ENCODE data around the gene PSMD12. TPM values are rescaled to one million over a fixed set of nuclear protein-coding genes. Genes with fewer than 3 reads are reported as not detected.

PSMD12 gene
- 38.5 and 116 TPM in 2 replicates for total RNA-seq (2011; cell fraction: chromatin; rRNA removed; ENCODE audit: low replicate concordance)
- 19.7 and 20.5 TPM in 2 replicates for total RNA-seq (2011; cell fraction: nucleolus; rRNA removed)
- 33.6 and 56.9 TPM in 2 replicates for total RNA-seq (2011; cell fraction: nucleoplasm; rRNA removed)
- total RNA-seq (2014; rRNA removed) (36.6 and 46.1 TPM in 2 replicates), total RNA-seq (2014; rRNA removed; fragmentation: Illumina TruSeq; extraction: Trizol) (60.9 and 84.1 TPM in 2 replicates), total RNA-seq (2015; rRNA removed; fragmentation: Illumina TruSeq; extraction: Trizol) (47.3 and 54.8 TPM in 2 replicates), total RNA-seq (2021) (90.0 and 103 TPM in 2 replicates), polyA plus RNA-seq (2011; rRNA removed) (55.0 and 87.9 TPM in 2 replicates), polyA plus RNA-seq (2014; fragmentation: Illumina TruSeq; extraction: Trizol) (136 and 150 TPM in 2 replicates), polyA plus RNA-seq (2014; fragmentation: Nextera tagmentation; extraction: Ambion mirVana) (10 to 100 TPM; 39.5 to 65.5 TPM), polyA plus RNA-seq (2014; rRNA removed) (86.9 and 108 TPM in 2 replicates), polyA minus RNA-seq (2011; rRNA and poly(A)+ RNA removed) (75.8 and 76.9 TPM in 2 replicates), Bru-seq, nascent RNA (percentile 95 among the genes with signal in this experiment), BruChase-seq, experiment 1, labeled RNA remaining after a 2-hour chase (percentile 97 among the genes with signal in this experiment), BruChase-seq, experiment 2, labeled RNA remaining after a 6-hour chase (percentile 97 among the genes with signal in this experiment)
- 15.6 and 22.5 TPM in 2 replicates for polyA plus RNA-seq (2011; cell fraction: cytosol; rRNA removed)
- polyA plus RNA-seq (2011; cell fraction: nucleus; rRNA removed), result 15.6 and 20.4 TPM in 2 replicates
- polyA plus RNA-seq (2012), result 46.5 and 101 TPM in 2 replicates
- 27.1 and 32.6 TPM in 2 replicates for polyA minus RNA-seq (2011; cell fraction: cytosol; rRNA and poly(A)+ RNA removed)
- polyA minus RNA-seq (2011; cell fraction: nucleus; rRNA and poly(A)+ RNA removed), result 15.3 and 26.3 TPM in 2 replicates
- long read RNA-seq, experiment 1, full-length matches to known transcripts, result 480 of 551 reads
- long read RNA-seq, experiment 1, partial matches to known transcripts, result 29 of 551 reads
- long read RNA-seq, experiment 1, other reads (novel, unspliced or antisense), result 42 of 551 reads
- long read RNA-seq, experiment 2, full-length matches to known transcripts, result 74 of 132 reads
- long read RNA-seq, experiment 2, partial matches to known transcripts, result 22 of 132 reads
- long read RNA-seq, experiment 2, other reads (novel, unspliced or antisense), result 36 of 132 reads
- long read RNA-seq, experiment 3, full-length matches to known transcripts, result 186 of 259 reads
- long read RNA-seq, experiment 3, partial matches to known transcripts, result 65 of 259 reads
- long read RNA-seq, experiment 3, other reads (novel, unspliced or antisense), result 8 of 259 reads

DNA sequence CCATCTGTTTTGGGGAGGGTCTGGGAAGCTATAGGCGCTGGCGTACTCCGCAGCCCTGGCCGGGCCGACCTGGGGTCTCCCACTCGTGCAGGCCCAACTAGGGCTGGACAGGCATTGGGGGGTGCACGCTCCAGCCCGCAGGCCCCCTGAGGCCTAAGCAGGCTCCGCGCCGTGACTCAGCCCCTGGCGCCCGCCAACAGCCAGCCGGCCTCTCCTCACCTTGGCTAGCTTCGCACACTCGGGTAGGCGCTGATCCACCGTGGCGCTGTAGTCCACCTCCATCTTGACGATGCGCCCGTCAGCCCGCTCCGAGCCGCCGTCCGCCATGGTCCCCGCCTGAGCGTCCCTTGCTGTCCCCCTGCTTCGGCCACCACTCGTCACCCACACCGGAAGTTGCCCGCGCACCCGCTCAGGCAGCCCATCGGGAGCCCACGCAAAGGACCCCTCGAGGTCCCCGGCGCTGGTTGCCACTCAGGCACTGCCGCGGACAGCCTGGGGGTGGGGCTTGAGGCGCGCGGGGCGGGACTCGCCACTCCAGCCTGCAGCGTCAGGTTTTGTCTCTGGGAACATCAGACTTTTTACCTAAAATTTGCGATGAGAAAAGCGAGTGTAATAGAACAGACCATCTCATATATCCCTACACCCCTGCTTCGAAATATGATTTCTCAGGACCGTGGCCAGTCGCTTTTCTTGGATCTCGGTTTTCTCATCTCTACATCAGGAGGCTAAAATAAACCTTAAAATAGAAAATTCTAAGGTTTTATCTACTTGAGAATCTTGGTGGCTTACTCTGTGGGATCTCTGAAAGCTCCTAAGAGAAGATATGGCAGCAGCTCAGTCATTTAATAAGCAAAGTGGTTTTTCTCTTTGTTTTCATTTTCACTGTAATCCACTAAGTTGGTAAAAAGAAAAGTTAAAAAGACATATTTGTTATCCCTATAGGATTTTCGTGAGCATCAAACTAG is at the start of gene PSMD12:
Gene PSMD12 (minus strand): TSS at position 385 of the 965 bp plus-strand sequence. CDS start 58 bp downstream, at position 327.
- H4K20me1 ChIP-seq (replicated peaks; ENCODE audit: control insufficient read depth, insufficient read depth, low read length), result peaks cover 32% of the 10 kb centered on the region
- H3K9me1 ChIP-seq (ENCODE audit: control insufficient read depth, insufficient read depth, low read length), result no peaks in the 10 kb centered on the region
- no peaks in the 10 kb centered on the region for H3K27me3 ChIP-seq (ENCODE audit: control insufficient read depth in 2 of 2, insufficient read depth in 2 of 2, low read length in 2 of 2)
- peak within 1 kb of the TSS; percentile 92 for H2AFZ ChIP-seq (ENCODE audit: low read depth, low read length)
- BruUV-seq (replicated peaks), result TSS peak; percentile 78
- peaks cover 36% of the 10 kb centered on the region for H3K36me3 ChIP-seq (ENCODE audit: control insufficient read depth, insufficient read depth, low read length)
- intact Hi-C loops (cut with micrococcal nuclease), result no loop called here
- H3K9me3 ChIP-seq (replicated peaks; ENCODE audit: control insufficient read depth, insufficient read depth, low read depth, low read length), result no peaks in the 10 kb centered on the region
- peaks cover 14 to 21% of the 10 kb centered on the region in 2 experiments; a peak in 4 of 5 replicates for H3K4me1 ChIP-seq (replicated peaks in 1 of 2; ENCODE audit: control insufficient read depth in 2 of 2, insufficient read depth in 2 of 2, low read length in 2 of 2)
- in situ Hi-C loops (cut with MboI), result no loop called here
- POLR2A ChIA-PET, result interaction anchor here (0.7 to 2.2 kb wide), 6 partner anchors 10 to 511 kb away, joined by 3 to 15 read pairs (median 3); no protein-coding TSS in a partner anchor
- peak within 1 kb of the TSS; percentile 97 to 98 for H3K9ac ChIP-seq (ENCODE audit: insufficient read depth in 1 of 2, low read depth in 2 of 2, low read length in 2 of 2)
- peak; percentile 92 for ATAC-seq
- under 1% methylated on average over 48 of the region's 55 CpGs for WGBS (ENCODE audit: insufficient coverage, low coverage, missing lambda C conversion rate)
- peak within 1 kb of the TSS; percentile 99 for H3K4me2 ChIP-seq (ENCODE audit: insufficient read depth, low read length)
- FAIRE-seq, result peak; percentile 80
- CTCF ChIA-PET (ENCODE audit: low intra/inter-chr PET ratio), result no interaction called here
- peaks cover 50% of the 10 kb centered on the region for H3K79me2 ChIP-seq (ENCODE audit: control insufficient read depth, insufficient read depth, low read length)
- DNase-seq (ENCODE audit: extremely low read depth in 1 of 4, low spot score in 3 of 4), result peak; percentile 95 to 96 (median 95)
- peak within 1 kb of the TSS; percentile 92 for H3K4me3 ChIP-seq
- H3K27ac ChIP-seq (ENCODE audit: extremely low read depth, low read depth, low read length), result peak within 1 kb of the TSS; percentile 94
- TF ChIP-seq BMI1 (IDR thresholded peaks at IDR 0.05; ENCODE audit: low read length), result no peak
- no peak for TF ChIP-seq ARHGAP35 (IDR thresholded peaks at IDR 0.05; ENCODE audit: partially characterized antibody)
- peak in 2 of 3 experiments; percentile 16 to 72; a peak in 2 of 6 replicates for TF ChIP-seq ZBTB11 (CRISPR knock-in tag; IDR thresholded peaks at IDR 0.05)
- peak; percentile 77 for TF ChIP-seq CCNT2 (IDR thresholded peaks at IDR 0.05; ENCODE audit: borderline replicate concordance, extremely low read depth, insufficient read length, low read depth, low read length)
- no peak for TF ChIP-seq ZKSCAN3 (CRISPR knock-in tag; IDR thresholded peaks at IDR 0.05)
- no peak for TF ChIP-seq ZBTB12 (CRISPR knock-in tag; IDR thresholded peaks at IDR 0.05)
- TF ChIP-seq BCOR (IDR thresholded peaks at IDR 0.05), result no peak
- TF ChIP-seq MTA2 (IDR thresholded peaks at IDR 0.05; ENCODE audit: low read depth), result no peak
- no peak for TF ChIP-seq SETDB1 (IDR thresholded peaks at IDR 0.05; ENCODE audit: low read length)

Measured in K562 (cell line).